HEK293T (cell line): ENCODE data around the gene RPA3.

ENCODE experiments used
- BHLHE40 ChIP-seq: fragments of 450-650 bp; IDR thresholded peaks from 2 replicates; pipeline ENCODE4 v1.6.1; 2016; ENCODE audit warnings: mild to moderate bottlenecking, moderate library complexity, borderline replicate concordance
- ELF4 ChIP-seq: fragments of 450-650 bp; IDR thresholded peaks from 2 replicates; pipeline ENCODE4 v1.6.1; 2017; ENCODE audit warnings: antibody characterized with exemption
- FOXM1 ChIP-seq: fragments of 450-650 bp; IDR thresholded peaks from 2 replicates; pipeline ENCODE4 v1.6.1; 2017; ENCODE audit warnings: mild to moderate bottlenecking, borderline replicate concordance
- SP1 ChIP-seq: fragments of 450-650 bp; IDR thresholded peaks from 2 replicates; pipeline ENCODE4 v1.6.1; 2017
- SUZ12 ChIP-seq: fragments of 450-650 bp; IDR thresholded peaks from 2 replicates; pipeline ENCODE4 v1.6.1; 2016; ENCODE audit warnings: mild to moderate bottlenecking

DNA sequence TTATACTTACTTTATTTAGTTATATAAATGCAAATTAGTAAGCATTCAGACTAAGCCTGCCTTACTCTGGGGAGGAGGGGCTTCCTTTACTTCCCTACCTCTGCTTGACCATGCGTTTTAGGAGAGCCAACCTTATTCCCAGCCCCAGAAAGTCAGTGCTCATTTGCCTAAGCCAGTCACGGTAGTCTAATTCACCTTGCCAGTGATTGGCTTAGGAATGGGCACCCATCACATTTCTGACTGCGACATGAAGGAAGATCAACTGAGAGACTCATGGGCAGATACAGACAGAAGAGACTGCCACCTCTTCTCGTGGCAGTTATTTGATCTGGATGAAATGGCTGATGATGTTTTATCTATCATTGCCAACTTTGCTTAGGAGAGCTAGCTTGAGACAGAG lies 29.5 kb downstream of the RPA3 start:
- TF ChIP-seq SP1 = no peak
- no peak for TF ChIP-seq SUZ12
- no peak for TF ChIP-seq BHLHE40
- TF ChIP-seq ELF4 = no peak
- no peak for TF ChIP-seq FOXM1
